ENCODE results near the gene NPIPA2. TPM values are rescaled to one million over a fixed set of nuclear protein-coding genes. Genes with fewer than 3 reads are reported as not detected.
"Not testable (repeated sequence)": the region's sequence is repeated elsewhere in the genome, so short reads cannot be mapped to it uniquely, and the experiment has no call there.

NPIPA2 gene
- total RNA-seq, 2 donors from 2014 or later: 5.3 to 11.0 TPM

DNA sequence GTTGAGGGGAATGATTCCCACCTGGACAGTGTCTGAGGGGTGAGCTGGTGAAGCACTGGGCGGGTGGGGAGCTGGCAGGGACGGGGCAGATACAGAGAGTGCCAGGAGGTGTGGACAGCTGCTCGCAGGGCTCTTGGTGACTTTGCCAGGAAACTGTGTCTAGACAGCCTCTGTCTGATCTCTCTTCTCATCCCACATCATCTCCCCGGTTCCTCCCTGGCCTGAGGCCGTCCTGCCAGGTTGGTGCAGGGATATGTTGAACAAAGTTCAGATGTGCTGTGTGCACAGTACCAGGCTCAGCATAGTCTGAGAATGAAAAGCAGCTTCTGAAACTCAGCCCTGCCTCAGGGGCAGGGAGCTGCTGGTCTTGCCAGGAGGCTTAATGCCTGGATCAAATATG lies 47.2 kb downstream of the NPIPA2 start:
- no CpG with 5 or more reads among the region's 5 CpGs for WGBS, 2 experiments (ENCODE audit: insufficient coverage in 1 of 2, insufficient read length in 1 of 2)
- H3K4me3 ChIP-seq (ENCODE audit: low read length); H3K36me3 ChIP-seq (ENCODE audit: control insufficient read depth, insufficient read depth, low read length); H3K9me3 Mint-ChIP-seq; H3K36me3 Mint-ChIP-seq (ENCODE audit: low read depth); H3K9me3 ChIP-seq (ENCODE audit: control insufficient read depth, low read length); H3K4me1 ChIP-seq (ENCODE audit: control insufficient read depth, insufficient read depth, low read length); H3K27ac ChIP-seq (ENCODE audit: low read depth, low read length); H3K27me3 Mint-ChIP-seq (ENCODE audit: insufficient read depth); H3K4me1 Mint-ChIP-seq; H3K9ac ChIP-seq (ENCODE audit: extremely low read depth, low read length, poor library complexity, severe bottlenecking); DNase-seq; H3K4me3 Mint-ChIP-seq; H3K27ac Mint-ChIP-seq; H3K27me3 ChIP-seq (ENCODE audit: control insufficient read depth, insufficient read depth, low read length, poor library complexity, severe bottlenecking): not testable (repeated sequence)

DNA sequence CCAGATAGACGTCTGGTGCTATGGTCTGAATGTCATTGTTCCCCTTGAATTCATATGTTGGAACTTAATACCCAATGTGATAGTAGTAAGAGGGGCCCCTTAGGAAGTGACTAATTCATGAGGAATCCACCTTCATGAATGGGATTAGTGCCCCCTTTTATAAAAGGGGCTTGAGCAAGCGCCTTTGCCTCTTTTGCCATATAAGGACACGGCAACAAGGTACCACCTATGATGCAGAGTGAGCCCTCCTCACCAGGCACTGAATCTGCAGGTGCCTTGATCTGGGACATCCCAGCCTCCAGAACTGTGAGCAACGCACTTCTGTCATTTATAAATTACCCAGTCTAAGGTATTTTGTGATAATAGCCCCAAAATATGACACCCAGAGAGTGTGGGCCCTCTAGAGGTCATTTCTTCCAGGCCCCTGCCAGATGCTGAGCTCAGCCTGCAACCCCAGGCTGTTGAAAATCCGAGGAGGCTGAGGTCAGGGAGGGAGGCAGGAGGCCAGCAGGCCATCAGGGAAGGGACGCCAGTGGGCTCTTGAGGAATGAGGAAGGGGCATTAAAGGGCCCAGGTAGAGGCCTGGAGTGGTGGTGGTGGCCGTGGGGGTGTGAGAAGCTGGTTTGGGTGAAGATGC lies 48.1 kb downstream of the NPIPA2 start:
- not testable (repeated sequence) for H3K27me3 Mint-ChIP-seq (ENCODE audit: insufficient read depth); H3K4me3 Mint-ChIP-seq; H3K9ac ChIP-seq (ENCODE audit: extremely low read depth, low read length, poor library complexity, severe bottlenecking); H3K4me3 ChIP-seq (ENCODE audit: low read length); H3K4me1 Mint-ChIP-seq; H3K27me3 ChIP-seq (ENCODE audit: control insufficient read depth, insufficient read depth, low read length, poor library complexity, severe bottlenecking); H3K36me3 ChIP-seq (ENCODE audit: control insufficient read depth, insufficient read depth, low read length); H3K27ac Mint-ChIP-seq; H3K9me3 ChIP-seq (ENCODE audit: control insufficient read depth, low read length); H3K36me3 Mint-ChIP-seq (ENCODE audit: low read depth); H3K4me1 ChIP-seq (ENCODE audit: control insufficient read depth, insufficient read depth, low read length); DNase-seq; H3K27ac ChIP-seq (ENCODE audit: low read depth, low read length); H3K9me3 Mint-ChIP-seq
- WGBS, 2 experiments (ENCODE audit: insufficient coverage in 1 of 2, insufficient read length in 1 of 2): no CpG with 5 or more reads among the region's 7 CpGs

DNA sequence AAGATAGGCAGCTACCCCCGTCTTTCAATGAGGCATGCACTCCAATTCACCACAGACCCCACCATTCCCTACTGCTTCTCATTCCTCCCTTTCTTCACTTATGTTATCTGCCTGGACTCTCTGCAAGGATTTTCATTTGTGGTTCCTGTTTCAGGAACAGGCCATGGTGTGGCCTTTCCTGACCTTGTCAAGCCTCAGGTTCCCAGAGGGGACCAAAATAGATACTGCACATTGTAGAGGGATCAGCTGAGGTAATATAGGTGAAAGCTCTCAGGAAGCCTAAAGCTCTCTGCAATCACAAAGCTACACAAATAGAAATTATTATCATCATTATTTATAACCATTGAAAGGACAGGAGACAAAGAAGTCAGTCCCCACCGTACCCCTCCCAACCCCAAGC lies 50.6 kb downstream of the NPIPA2 start:
- not testable (repeated sequence) for H3K9me3 ChIP-seq (ENCODE audit: control insufficient read depth, low read length); H3K4me1 ChIP-seq (ENCODE audit: control insufficient read depth, insufficient read depth, low read length); H3K4me3 Mint-ChIP-seq; H3K9me3 Mint-ChIP-seq; H3K4me3 ChIP-seq (ENCODE audit: low read length); H3K27me3 ChIP-seq (ENCODE audit: control insufficient read depth, insufficient read depth, low read length, poor library complexity, severe bottlenecking); H3K27ac Mint-ChIP-seq; H3K36me3 ChIP-seq (ENCODE audit: control insufficient read depth, insufficient read depth, low read length); H3K4me1 Mint-ChIP-seq; H3K27ac ChIP-seq (ENCODE audit: low read depth, low read length); H3K9ac ChIP-seq (ENCODE audit: extremely low read depth, low read length, poor library complexity, severe bottlenecking); DNase-seq; H3K36me3 Mint-ChIP-seq (ENCODE audit: low read depth); H3K27me3 Mint-ChIP-seq (ENCODE audit: insufficient read depth)
- no CpG with 5 or more reads among the region's 2 CpGs for WGBS, 2 experiments (ENCODE audit: insufficient coverage in 1 of 2, insufficient read length in 1 of 2)

DNA sequence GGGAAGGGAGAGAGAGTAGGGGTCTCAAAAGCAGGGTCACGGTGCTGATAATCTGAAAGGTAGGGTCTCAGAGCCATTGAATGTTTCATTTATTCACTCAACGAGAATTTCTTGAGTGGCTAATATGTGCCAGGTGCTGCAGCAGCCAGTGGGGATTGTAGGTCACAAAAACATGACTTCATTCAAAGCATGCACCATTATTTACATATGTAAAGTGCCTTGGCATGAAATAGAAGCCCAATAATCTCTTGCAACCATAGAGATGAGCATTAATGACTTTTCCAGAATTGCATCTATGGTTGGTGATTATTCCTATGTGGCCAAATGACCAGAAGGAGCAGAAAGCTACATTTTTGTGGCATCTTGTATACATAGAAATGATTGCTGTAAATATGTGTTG lies 55.2 kb downstream of the NPIPA2 start:
- H3K27ac Mint-ChIP-seq; H3K36me3 Mint-ChIP-seq (ENCODE audit: low read depth); H3K9ac ChIP-seq (ENCODE audit: extremely low read depth, low read length, poor library complexity, severe bottlenecking); H3K4me1 ChIP-seq (ENCODE audit: control insufficient read depth, insufficient read depth, low read length); H3K27me3 Mint-ChIP-seq (ENCODE audit: insufficient read depth); H3K9me3 ChIP-seq (ENCODE audit: control insufficient read depth, low read length); H3K27ac ChIP-seq (ENCODE audit: low read depth, low read length); H3K36me3 ChIP-seq (ENCODE audit: control insufficient read depth, insufficient read depth, low read length); H3K4me3 Mint-ChIP-seq; H3K4me3 ChIP-seq (ENCODE audit: low read length); H3K27me3 ChIP-seq (ENCODE audit: control insufficient read depth, insufficient read depth, low read length, poor library complexity, severe bottlenecking); H3K9me3 Mint-ChIP-seq; H3K4me1 Mint-ChIP-seq; DNase-seq: not testable (repeated sequence)
- no CpG with 5 or more reads among the region's 2 CpGs for WGBS, 2 experiments (ENCODE audit: insufficient coverage in 1 of 2, insufficient read length in 1 of 2)

DNA sequence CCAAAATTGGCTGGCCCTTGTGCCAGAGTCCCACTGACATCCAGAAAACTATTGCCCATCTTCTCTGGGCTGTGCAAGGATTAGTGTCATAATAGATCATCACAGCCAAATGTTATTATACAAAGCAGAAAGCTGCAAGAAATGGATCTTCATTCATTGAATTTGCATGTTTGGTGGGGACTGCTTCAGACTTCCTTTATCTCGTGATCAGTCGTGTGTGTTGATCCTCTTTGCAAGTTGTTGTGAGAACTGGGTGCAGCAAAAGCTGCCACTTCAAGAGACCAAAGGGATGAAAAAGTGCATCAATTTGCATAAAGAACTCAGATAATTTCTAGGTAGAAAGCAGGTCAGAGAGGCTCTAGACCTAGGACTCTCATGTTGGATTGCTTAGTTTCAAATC lies 61.2 kb downstream of the NPIPA2 start:
- not testable (repeated sequence) for H3K27ac ChIP-seq (ENCODE audit: low read depth, low read length); H3K4me1 ChIP-seq (ENCODE audit: control insufficient read depth, insufficient read depth, low read length); H3K4me3 Mint-ChIP-seq; H3K4me1 Mint-ChIP-seq; DNase-seq; H3K36me3 ChIP-seq (ENCODE audit: control insufficient read depth, insufficient read depth, low read length); H3K9me3 ChIP-seq (ENCODE audit: control insufficient read depth, low read length); H3K9ac ChIP-seq (ENCODE audit: extremely low read depth, low read length, poor library complexity, severe bottlenecking); H3K27me3 ChIP-seq (ENCODE audit: control insufficient read depth, insufficient read depth, low read length, poor library complexity, severe bottlenecking); H3K4me3 ChIP-seq (ENCODE audit: low read length); H3K9me3 Mint-ChIP-seq; H3K27me3 Mint-ChIP-seq (ENCODE audit: insufficient read depth); H3K27ac Mint-ChIP-seq; H3K36me3 Mint-ChIP-seq (ENCODE audit: low read depth)
- no CpG with 5 or more reads among the region's 2 CpGs for WGBS, 2 experiments (ENCODE audit: insufficient coverage in 1 of 2, insufficient read length in 1 of 2)

GRCh38 chr16:14807184-14807678 lies 64.9 kb downstream of the NPIPA2 start:
- WGBS, 2 experiments (ENCODE audit: insufficient coverage in 1 of 2, insufficient read length in 1 of 2): 91 to 100% methylated on average over 2 of the region's 3 CpGs
- H3K9me3 ChIP-seq (ENCODE audit: control insufficient read depth, low read length); DNase-seq; H3K4me3 ChIP-seq (ENCODE audit: low read length); H3K36me3 Mint-ChIP-seq (ENCODE audit: low read depth); H3K4me1 Mint-ChIP-seq; H3K27ac Mint-ChIP-seq; H3K27me3 ChIP-seq (ENCODE audit: control insufficient read depth, insufficient read depth, low read length, poor library complexity, severe bottlenecking); H3K9me3 Mint-ChIP-seq; H3K9ac ChIP-seq (ENCODE audit: extremely low read depth, low read length, poor library complexity, severe bottlenecking); H3K4me1 ChIP-seq (ENCODE audit: control insufficient read depth, insufficient read depth, low read length); H3K4me3 Mint-ChIP-seq; H3K27ac ChIP-seq (ENCODE audit: low read depth, low read length); H3K27me3 Mint-ChIP-seq (ENCODE audit: insufficient read depth); H3K36me3 ChIP-seq (ENCODE audit: control insufficient read depth, insufficient read depth, low read length): not testable (repeated sequence)

DNA sequence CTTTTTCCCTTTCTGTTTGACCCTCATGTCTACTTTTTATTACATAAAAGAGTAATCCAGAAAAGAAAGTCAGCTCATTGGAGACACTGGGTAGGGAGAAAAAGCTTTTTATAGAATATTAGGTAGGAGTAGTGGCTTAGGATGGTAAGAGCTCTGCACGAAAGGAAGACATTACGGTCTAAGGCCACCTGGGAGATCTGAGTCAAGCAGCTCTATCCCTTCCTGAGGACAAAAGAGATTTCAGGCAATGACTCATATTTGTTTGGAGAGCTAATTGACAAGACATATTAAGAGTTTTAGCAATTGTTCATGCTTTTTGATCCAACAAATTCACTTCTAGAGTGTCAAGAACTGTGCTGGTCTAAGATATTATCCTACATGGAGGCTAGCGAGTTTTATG lies 71.6 kb downstream of the NPIPA2 start:
- not testable (repeated sequence) for H3K36me3 Mint-ChIP-seq (ENCODE audit: low read depth); H3K9me3 ChIP-seq (ENCODE audit: control insufficient read depth, low read length)
- WGBS, 2 experiments (ENCODE audit: insufficient coverage in 1 of 2, insufficient read length in 1 of 2): no CpG with 5 or more reads among the region's 3 CpGs

More for the DNA sequence above, 71.6 kb downstream of the NPIPA2 start:
- not testable (repeated sequence) for H3K4me3 Mint-ChIP-seq; H3K4me1 ChIP-seq (ENCODE audit: control insufficient read depth, insufficient read depth, low read length); H3K36me3 ChIP-seq (ENCODE audit: control insufficient read depth, insufficient read depth, low read length); H3K27ac ChIP-seq (ENCODE audit: low read depth, low read length); H3K27me3 ChIP-seq (ENCODE audit: control insufficient read depth, insufficient read depth, low read length, poor library complexity, severe bottlenecking); H3K27me3 Mint-ChIP-seq (ENCODE audit: insufficient read depth); H3K4me3 ChIP-seq (ENCODE audit: low read length); DNase-seq; H3K9ac ChIP-seq (ENCODE audit: extremely low read depth, low read length, poor library complexity, severe bottlenecking); H3K27ac Mint-ChIP-seq; H3K9me3 Mint-ChIP-seq; H3K4me1 Mint-ChIP-seq

Data from endodermal cell (in vitro differentiated cells).